Liver (tissue), 9 donors: ENCODE measurements around the gene P2RY6. TPM values are rescaled to one million over a fixed set of nuclear protein-coding genes. Genes with fewer than 3 reads are reported as not detected.

ENCODE experiments used
- DNase-seq: peaks from one replicate; pipeline ENCODE4 v3.0.0-alpha.2; 2017; ENCODE audit warnings: low spot score
- H3K27ac ChIP-seq, 2 donors: one replicate each; pipeline ENCODE4 v1.7.0; 2013; ENCODE audit warnings: inconsistent platforms in 2 of 2, low read length in 2 of 2, control low read depth in 1 of 2, low read depth in 1 of 2, mild to moderate bottlenecking in 1 of 2
- H3K27me3 ChIP-seq, 4 donors: one replicate each; pipeline versions ENCODE4 v1.6.1 to v1.7.0; 2013; ENCODE audit warnings: low read length in 3 of 4, inconsistent platforms in 1 of 4, mild to moderate bottlenecking in 1 of 4, moderate library complexity in 1 of 4; ENCODE audit not compliant: control insufficient read depth in 4 of 4, insufficient read depth in 4 of 4
- H3K36me3 ChIP-seq, 4 donors: one replicate each; pipeline versions ENCODE4 v1.6.1 to v1.7.0; 2013; ENCODE audit warnings: low read length in 3 of 4, mild to moderate bottlenecking in 3 of 4, low read depth in 1 of 4, moderate library complexity in 1 of 4; ENCODE audit not compliant: control insufficient read depth in 4 of 4, insufficient read depth in 3 of 4
- H3K4me1 ChIP-seq, 4 donors: one replicate each; pipeline versions ENCODE4 v1.6.1 to v1.7.0; 2013; ENCODE audit warnings: low read length in 3 of 4, mild to moderate bottlenecking in 3 of 4, moderate library complexity in 1 of 4; ENCODE audit not compliant: control insufficient read depth in 4 of 4, insufficient read depth in 4 of 4
- H3K4me3 ChIP-seq, 3 donors: one replicate each; pipeline versions ENCODE4 v1.6.1 to v1.7.0; 2013; ENCODE audit warnings: low read length in 3 of 3, control low read depth in 1 of 3, low read depth in 1 of 3, mild to moderate bottlenecking in 1 of 3
- H3K9ac ChIP-seq, 2 donors: one replicate each; pipeline ENCODE4 v1.7.0; 2013; ENCODE audit warnings: low read length in 2 of 2, mild to moderate bottlenecking in 2 of 2, moderate library complexity in 2 of 2, control low read depth in 1 of 2, low read depth in 1 of 2
- H3K9me3 ChIP-seq, 4 donors: one replicate each; pipeline versions ENCODE4 v1.6.1 to v1.7.0; 2013; ENCODE audit warnings: low read length in 3 of 4; ENCODE audit not compliant: control insufficient read depth in 4 of 4
- CTCF ChIP-seq: fragments of 150-350 bp; IDR thresholded peaks from 2 replicates; pipeline ENCODE4 v1.5.1; 2017; ENCODE audit warnings: improper control_type of control experiment, low read depth, low read length; ENCODE audit not compliant: missing input control
- EGR1 ChIP-seq, 2 donors: IDR thresholded peaks; 2 replicates each; pipeline ENCODE4 v1.6.1; 2016 to 2018; ENCODE audit warnings: antibody characterized with exemption in 2 of 2, low read depth in 2 of 2
- FOXA1 ChIP-seq: IDR thresholded peaks from 2 replicates; pipeline ENCODE4 v1.6.1; 2016; ENCODE audit warnings: antibody characterized with exemption
- FOXA2 ChIP-seq: IDR thresholded peaks from 2 replicates; pipeline ENCODE4 v1.6.1; 2016; ENCODE audit warnings: antibody characterized with exemption
- HNF4A ChIP-seq, 2 donors: conservative IDR thresholded peaks; 2 replicates each; pipeline ENCODE4 v1.6.1; 2016; ENCODE audit warnings: antibody characterized with exemption in 2 of 2, mild to moderate bottlenecking in 2 of 2
- HNF4G ChIP-seq: IDR thresholded peaks from 2 replicates; pipeline ENCODE4 v1.6.1; 2016; ENCODE audit warnings: antibody characterized with exemption
- MAX ChIP-seq: IDR thresholded peaks from 2 replicates; pipeline ENCODE4 v1.6.1; 2016; ENCODE audit warnings: antibody characterized with exemption
- NR2F2 ChIP-seq: IDR thresholded peaks from 2 replicates; pipeline ENCODE4 v1.6.1; 2016; ENCODE audit warnings: antibody characterized with exemption
- RAD21 ChIP-seq, 2 donors: IDR thresholded peaks; 2 replicates each; pipeline ENCODE4 v1.6.1; 2016; ENCODE audit warnings: antibody characterized with exemption in 2 of 2, mild to moderate bottlenecking in 2 of 2
- REST ChIP-seq: IDR thresholded peaks from 2 replicates; pipeline ENCODE4 v1.6.1; 2016; ENCODE audit warnings: antibody characterized with exemption, mild to moderate bottlenecking
- RXRA ChIP-seq, 2 donors: IDR thresholded peaks; 2 replicates each; pipeline ENCODE4 v1.6.1; 2017 to 2018; ENCODE audit warnings: antibody characterized with exemption in 2 of 2, mild to moderate bottlenecking in 1 of 2
- SP1 ChIP-seq: IDR thresholded peaks from 2 replicates; pipeline ENCODE4 v1.6.1; 2018; ENCODE audit warnings: antibody characterized with exemption, mild to moderate bottlenecking
- TAF1 ChIP-seq: conservative IDR thresholded peaks from 2 replicates; pipeline ENCODE4 v1.6.1; 2016; ENCODE audit warnings: antibody characterized with exemption, mild to moderate bottlenecking
- YY1 ChIP-seq: IDR thresholded peaks from 2 replicates; pipeline ENCODE4 v1.6.1; 2016; ENCODE audit warnings: antibody characterized with exemption, mild to moderate bottlenecking
- ZBTB33 ChIP-seq: IDR thresholded peaks from 2 replicates; pipeline ENCODE4 v1.6.1; 2016; ENCODE audit warnings: antibody characterized with exemption
- WGBS: extraction: QIAGEN DNeasy Blood & Tissue Kit; methylation state at CpG from one replicate; pipeline ENCODE4 v1.1.7; 2013; 5-methylcytosine and 5-hydroxymethylcytosine counted together
- polyA plus RNA-seq, 2 donors: library from polyadenylated mRNA; stranded (reverse) in 1 of 2; unstranded in 1 of 2; fragments of 200-250 nt in 1 of 2; fragments of >200 nt in 1 of 2; fragmentation: Nextera tagmentation in 1 of 2; extraction: Ambion mirVana in 1 of 2; gene quantifications; one replicate each; pipeline versions ENCODE4 v1.2.1 to v1.2.3, GENCODE V29; 2013 to 2015
- total RNA-seq, 2 donors: library from RNA; depleted of rRNA; stranded (reverse); fragments of >200 nt; gene quantifications; one replicate each; pipeline ENCODE4 v1.2.3, GENCODE V29; 2014
- donor health status: healthy.
- donor health status: healthy.
- donor health status: healthy.
- donor health status: healthy.
- donor health status: healthy.

Gene P2RY6
- total and polyA plus RNA-seq, 4 donors, result 0.21 to 1.3 (median 0.78) TPM

- TF ChIP-seq SP1, result no peak
- no peak for TF ChIP-seq YY1
- TF ChIP-seq EGR1 (IDR thresholded peaks at IDR 0.05; ENCODE audit: low read depth in 2 of 2), result no peak
- no peak for TF ChIP-seq RXRA (IDR thresholded peaks at IDR 0.05)
- no peak for TF ChIP-seq MAX
- Histone ChIP-seq H3K27ac (peak overlapping the region; percentile 36 to 54), H3K27me3 (no peaks in the 10 kb centered on the region), H3K36me3 (no peaks in the 10 kb centered on the region), H3K4me1 (peaks cover 0 to 8% (median 0%) of the 10 kb centered on the region in 4 donors), H3K9me3 (no peaks in the 10 kb centered on the region), H3K9ac (no peak overlapping the region), H3K4me3 (no peak overlapping the region)
- DNase-seq, result no peak
- WGBS, result 75% methylated on average over 11 of the region's 11 CpGs
These were observed 42.2 kb downstream of the P2RY6 start for GRCh38 chr11:73314117-73314961.

GRCh38 chr11:73315293-73316020, 43.3 kb downstream of the P2RY6 start:
- H3K9ac ChIP-seq, result no peak overlapping the region
- no peak for DNase-seq
- WGBS, result 81% methylated on average over 9 of the region's 9 CpGs
- TF ChIP-seq ZBTB33 (no peak), CTCF (no peak), HNF4G (no peak), SP1 (no peak), NR2F2 (no peak), MAX (no peak), FOXA1 (no peak), TAF1 (no peak), RAD21 (IDR thresholded peaks at IDR 0.05) (no peak), HNF4A (conservative IDR thresholded peaks at IDR 0.05) (no peak), EGR1 (IDR thresholded peaks at IDR 0.05; ENCODE audit: low read depth in 2 of 2) (no peak), FOXA2 (no peak), REST (no peak)
- H3K4me3 ChIP-seq, result no peak overlapping the region
- no peaks in the 10 kb centered on the region for H3K27me3 ChIP-seq
- peaks cover 0 to 5% (median 0%) of the 10 kb centered on the region in 4 donors for H3K4me1 ChIP-seq
- H3K27ac ChIP-seq, result peak overlapping the region in 1 of 2 donors; percentile 37
- no peaks in the 10 kb centered on the region for H3K36me3 ChIP-seq
- H3K9me3 ChIP-seq, result no peaks in the 10 kb centered on the region
